Activated CD8-positive, alpha-beta T cell treated with anti-CD3 and anti-CD28 coated beads for 36 hours (primary cell): ENCODE measurements around the gene CDK5RAP3. TPM values are rescaled to one million over a fixed set of nuclear protein-coding genes. Genes with fewer than 3 reads are reported as not detected.

Source experiments
- ATAC-seq: fragments of 200-7000 bp; cut with Tn5 transposase; one replicate; pipeline ENCODE4 v1.10.0; 2021; ENCODE audit warnings: mild to moderate bottlenecking, moderate library complexity
- CTCF ChIA-PET: fragments of 350-600 bp; sonication (Branson Sonifier 250); formaldehyde crosslinking; loops from one replicate; lab custom pipeline; 2021; ENCODE audit warnings: antibody characterized with exemption; lab: Charles Lee
- POLR2A ChIA-PET: fragments of 350-600 bp; sonication (Branson Sonifier 250); formaldehyde crosslinking; loops from one replicate; lab custom pipeline; 2021; ENCODE audit warnings: antibody characterized with exemption; lab: Charles Lee
- DNase-seq: peaks from one replicate; pipeline ENCODE4 v3.0.0-alpha.2; 2020
- H3K27ac Mint-ChIP-seq: one replicate; pipeline ENCODE4 v1.8.0; 2021; ENCODE audit warnings: mild to moderate bottlenecking, mixed read lengths
- H3K27me3 Mint-ChIP-seq: one replicate; pipeline ENCODE4 v1.8.0; 2021; ENCODE audit warnings: mixed read lengths
- H3K36me3 Mint-ChIP-seq: one replicate; pipeline ENCODE4 v1.8.0; 2021; ENCODE audit warnings: low read depth, mixed read lengths
- H3K4me1 Mint-ChIP-seq: one replicate; pipeline ENCODE4 v1.8.0; 2021; ENCODE audit warnings: low read depth, mixed read lengths
- H3K4me3 Mint-ChIP-seq: one replicate; pipeline ENCODE4 v1.8.0; 2021; ENCODE audit warnings: mild to moderate bottlenecking, moderate library complexity, mixed read lengths
- H3K9me3 Mint-ChIP-seq: one replicate; pipeline ENCODE4 v1.8.0; 2021; ENCODE audit warnings: mixed read lengths
- CTCF ChIP-seq: fragments of 200-600 bp; IDR thresholded peaks from one replicate; pipeline ENCODE4 v1.8.0; 2022; ENCODE audit warnings: antibody characterized with exemption, mild to moderate bottlenecking
- intact Hi-C: fragments of 100-400 bp; cut with micrococcal nuclease; formaldehyde crosslinking; loops from one replicate; pipeline ENCODE4 v1.10.0; 2022
- total RNA-seq, 2 experiments: library from RNA; stranded (reverse); gene quantifications; one replicate each; pipeline ENCODE4 v1.2.3, GENCODE V29; 2021

Gene CDK5RAP3
- total RNA-seq, 2 experiments from 2014 or later = 161 to 171 TPM

GRCh38 chr17:47942568-47942967 is 28.3 kb upstream of the CDK5RAP3 start:
- Mint-ChIP-seq H3K36me3 (peaks cover 34% of the 10 kb centered on the region), H3K27ac (peak overlapping the region; percentile 88), H3K27me3 (no peaks in the 10 kb centered on the region), H3K4me1 (peaks cover 54% of the 10 kb centered on the region), H3K4me3 (peak overlapping the region; percentile 84), H3K9me3 (peaks cover 3% of the 10 kb centered on the region)
- no peak for DNase-seq
- ChIA-PET CTCF (interaction anchor here (1.2 to 16.3 kb wide), 8 partner anchors 8 to 101 kb away, joined by 3 to 284 read pairs (median 6); partner anchors contain the start of genes CDK5RAP3, PRR15L and SCRN2), POLR2A (interaction anchor here (1.7 to 5.0 kb wide), 3 partner anchors 13 to 47 kb away, joined by 4 to 35 read pairs (median 10); partner anchors contain the start of gene CDK5RAP3)
- intact Hi-C loops = loop anchor here (10.0 kb wide), 1 partner anchor 72 kb away; no protein-coding TSS in a partner anchor
- TF ChIP-seq CTCF = no peak
- ATAC-seq = no peak

- ChIA-PET POLR2A (interaction anchor here (5.0 kb wide), 1 partner anchor 25 kb away, joined by 35 read pairs; the partner anchor contains the start of gene CDK5RAP3), CTCF (interaction anchor here (0.7 to 16.3 kb wide), 11 partner anchors 11 to 227 kb away, joined by 3 to 284 read pairs (median 4); partner anchors contain the start of genes CDK5RAP3 and SCRN2)
- DNase-seq (peak; percentile 50), ATAC-seq (no peak)
- Mint-ChIP-seq H3K4me1 (peaks cover 70% of the 10 kb centered on the region), H3K4me3 (peak overlapping the region; percentile 44), H3K36me3 (peaks cover 43% of the 10 kb centered on the region), H3K27ac (peak overlapping the region; percentile 86), H3K27me3 (no peaks in the 10 kb centered on the region), H3K9me3 (peaks cover 3% of the 10 kb centered on the region)
- intact Hi-C loops = loop anchor here (10.0 kb wide), 1 partner anchor 70 kb away; no protein-coding TSS in a partner anchor
- no peak for TF ChIP-seq CTCF
Measured at GRCh38 chr17:47945080-47945479, 25.8 kb upstream of the CDK5RAP3 start.

GRCh38 chr17:47945529-47946508 is 25.1 kb upstream of the CDK5RAP3 start:
- ATAC-seq (no peak), DNase-seq (no peak)
- peak overlapping the region; percentile 44 for H3K4me3 Mint-ChIP-seq
- intact Hi-C loops = loop anchor here (10.0 kb wide), 1 partner anchor 69 kb away; no protein-coding TSS in a partner anchor
- H3K4me1 Mint-ChIP-seq = peaks cover 70% of the 10 kb centered on the region
- H3K27me3 Mint-ChIP-seq = no peaks in the 10 kb centered on the region
- TF ChIP-seq CTCF = no peak
- H3K27ac Mint-ChIP-seq = peak overlapping the region; percentile 86
- CTCF ChIA-PET = interaction anchor here (0.7 to 16.3 kb wide), 27 partner anchors 11 to 242 kb away, joined by 3 to 284 read pairs (median 4); partner anchors contain the start of genes CDK5RAP3, OSBPL7, PRR15L and SCRN2
- peaks cover 42% of the 10 kb centered on the region for H3K36me3 Mint-ChIP-seq
- POLR2A ChIA-PET = interaction anchor here (5.0 kb wide), 1 partner anchor 25 kb away, joined by 35 read pairs; the partner anchor contains the start of gene CDK5RAP3
- H3K9me3 Mint-ChIP-seq = peaks cover 3% of the 10 kb centered on the region

GRCh38 chr17:47946516-47946915 is 24.4 kb upstream of the CDK5RAP3 start:
- DNase-seq = no peak
- peaks cover 39% of the 10 kb centered on the region for H3K36me3 Mint-ChIP-seq
- H3K27me3 Mint-ChIP-seq = no peaks in the 10 kb centered on the region
- ChIA-PET POLR2A (interaction anchor here (0.8 to 1.1 kb wide), 3 partner anchors 10 to 26 kb away, joined by 3 to 8 read pairs (median 4); partner anchors contain the start of gene CDK5RAP3), CTCF (interaction anchor here (0.7 to 16.3 kb wide), 34 partner anchors 10 to 242 kb away, joined by 3 to 284 read pairs (median 4); partner anchors contain the start of genes CDK5RAP3, LRRC46, MRPL10 and OSBPL7)
- H3K4me1 Mint-ChIP-seq = peaks cover 65% of the 10 kb centered on the region
- H3K27ac Mint-ChIP-seq = no peak overlapping the region
- ATAC-seq = no peak
- no peaks in the 10 kb centered on the region for H3K9me3 Mint-ChIP-seq
- intact Hi-C loops = loop anchor here (10.0 kb wide), 1 partner anchor 68 kb away; no protein-coding TSS in a partner anchor
- H3K4me3 Mint-ChIP-seq = no peak overlapping the region
- TF ChIP-seq CTCF = no peak
